Mesangial cell (primary cell): Measurements from ENCODE around the gene PRPS2. TPM values are rescaled to one million over a fixed set of nuclear protein-coding genes. Genes with fewer than 3 reads are reported as not detected.

Experiments
- total RNA-seq: library from RNA; depleted of rRNA; stranded (reverse); fragments of >200 nt; gene quantifications from 2 replicates; pipeline ENCODE4 v1.2.3, GENCODE V29; 2015

The PRPS2 gene
- total RNA-seq, result 17.1 and 40.4 TPM in 2 replicates

GRCh38 chrX:12791257-12792228, at the start of gene PRPS2:
Gene PRPS2 (plus strand): TSS chrX:12791412. CDS start chrX:12791498, 86 bp downstream.

DNA sequence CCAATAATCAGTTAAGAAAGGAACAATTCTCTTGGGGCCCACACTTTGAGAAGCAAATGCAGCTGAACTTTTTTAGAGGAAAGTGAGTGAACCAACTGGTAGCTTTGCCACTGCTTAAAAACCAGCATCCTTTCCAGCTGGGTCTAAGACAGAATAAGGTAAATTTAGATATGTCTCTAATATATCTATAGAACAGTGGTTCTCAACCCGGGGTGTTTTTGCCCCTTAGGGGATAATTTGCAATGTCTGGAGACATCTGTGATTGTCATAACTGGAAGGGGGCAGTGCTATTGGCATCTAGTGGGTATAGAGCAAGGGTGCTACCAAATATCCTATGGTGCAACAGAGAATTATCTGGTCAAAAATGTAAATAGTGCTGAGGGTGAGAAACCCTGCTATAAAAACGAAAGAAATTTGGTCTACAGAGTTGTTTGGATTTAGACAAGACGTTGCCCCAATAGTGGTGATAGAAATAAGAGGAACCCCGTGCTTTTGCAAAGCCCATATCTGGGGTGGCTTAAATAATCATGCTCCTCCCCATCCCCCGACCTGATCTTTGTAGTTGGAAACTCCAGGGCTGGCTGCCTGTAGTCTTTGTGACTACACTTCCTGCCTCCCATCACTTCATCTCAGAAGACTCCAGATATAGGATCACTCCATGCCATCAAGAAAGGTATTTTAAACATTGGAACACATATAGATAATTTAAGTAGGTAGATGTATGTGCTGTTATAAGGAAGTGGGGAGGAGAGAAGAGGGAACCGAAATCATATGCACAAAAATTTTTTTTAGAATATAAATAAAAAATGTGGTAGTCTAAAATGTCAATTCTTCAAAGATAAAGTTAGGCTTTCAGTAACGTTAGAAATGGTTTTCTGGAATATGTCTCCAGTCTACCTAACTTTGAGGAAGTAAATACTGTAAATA, 75.5 kb downstream of the PRPS2 start, which contains the start of gene TLR7:
Gene TLR7 (plus strand): TSS at position 622 of the 927 bp plus-strand sequence. CDS start 507 bp downstream, outside the sequence.

Other genes starting within 250 kb of the PRPS2 start
- not detected in 2 replicates for gene TLR7, start 75.7 kb downstream of the PRPS2 start, total RNA-seq
- gene TLR8, start 115.2 kb downstream of the PRPS2 start, total RNA-seq, result not detected in 2 replicates
- gene TMSB4X, start 183.7 kb downstream of the PRPS2 start, total RNA-seq, result 2,550 and 3,293 TPM in 2 replicates